Measurements from ENCODE around the gene DTX1.
"Not testable (repeated sequence)": the region's sequence is repeated elsewhere in the genome, so short reads cannot be mapped to it uniquely, and the experiment has no call there.

The DTX1 gene

DNA sequence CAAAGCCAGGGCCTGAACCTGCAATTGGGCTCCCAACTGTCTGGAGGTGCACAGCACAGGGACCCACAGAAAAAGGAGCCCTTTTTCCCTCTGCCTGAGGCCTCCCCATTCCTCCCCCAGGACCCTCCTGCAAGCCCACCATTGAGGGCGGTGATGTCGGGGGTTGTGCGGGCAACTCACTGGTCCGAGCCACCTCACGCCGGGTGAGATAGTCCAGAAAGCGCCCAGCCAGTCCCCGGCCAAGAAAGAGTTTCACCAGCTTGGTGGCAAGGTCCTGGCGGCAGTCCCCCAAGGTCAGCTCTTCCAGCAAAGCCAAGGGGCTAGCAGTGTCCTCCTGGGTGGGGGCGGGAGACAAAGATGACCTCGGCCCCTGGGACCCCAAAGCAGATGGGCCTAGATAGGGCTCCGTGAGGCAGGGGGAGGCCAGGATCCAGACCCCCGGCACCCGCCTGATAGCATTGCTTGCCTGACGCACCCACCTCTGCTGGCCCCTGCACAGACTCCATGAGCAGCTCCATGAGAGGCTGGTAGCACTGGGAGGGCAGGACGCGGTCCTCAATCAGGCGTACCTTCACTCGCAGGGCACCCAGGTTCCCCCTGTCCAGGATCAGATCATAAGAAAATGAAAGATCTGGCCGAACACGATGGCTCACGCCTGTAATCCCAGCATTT, 59.1 kb downstream of the DTX1 start:
- no peak for DNase-seq (ENCODE audit: low read depth)

DNA sequence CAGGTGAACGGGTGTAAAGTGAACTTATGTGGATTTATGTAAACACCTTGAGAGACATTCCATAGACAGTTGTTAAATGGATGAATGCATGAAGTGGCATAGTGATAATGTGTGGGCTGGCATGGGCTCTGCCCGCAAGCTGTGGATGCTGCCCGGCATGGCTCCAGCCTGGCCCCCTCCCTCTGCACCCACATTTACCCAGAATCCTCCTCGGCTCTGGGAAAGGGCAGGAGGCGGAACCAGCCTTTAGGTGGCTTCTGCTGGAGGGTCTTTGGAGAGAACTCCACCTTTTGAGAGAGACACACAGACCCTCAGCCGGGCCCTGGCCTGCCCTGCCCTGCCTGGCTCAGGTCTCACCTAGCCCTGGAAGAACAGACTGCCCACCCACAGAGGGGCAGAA, 60.3 kb downstream of the DTX1 start:
- no peak for DNase-seq (ENCODE audit: low read depth)

DNA sequence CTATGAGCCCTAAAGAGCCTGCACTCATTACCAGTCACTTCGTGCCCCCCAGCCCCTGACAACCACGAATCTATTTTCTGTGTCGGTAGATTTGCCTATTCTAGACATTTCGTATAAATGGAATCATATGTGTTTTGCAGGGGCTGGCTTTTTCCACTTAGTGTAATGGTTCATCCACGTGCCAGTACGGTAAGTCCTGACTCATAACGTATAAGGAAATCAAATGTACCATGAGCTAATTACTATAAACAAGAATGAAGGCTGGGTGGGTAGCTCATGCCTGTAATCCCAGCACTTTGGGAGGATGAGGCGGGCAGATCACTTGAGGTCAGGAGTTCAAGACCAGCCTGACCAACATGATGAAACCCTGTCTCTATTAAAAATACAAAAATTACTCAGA, 61.2 kb downstream of the DTX1 start:
- DNase-seq (ENCODE audit: low read depth), result not testable (repeated sequence)

DNA sequence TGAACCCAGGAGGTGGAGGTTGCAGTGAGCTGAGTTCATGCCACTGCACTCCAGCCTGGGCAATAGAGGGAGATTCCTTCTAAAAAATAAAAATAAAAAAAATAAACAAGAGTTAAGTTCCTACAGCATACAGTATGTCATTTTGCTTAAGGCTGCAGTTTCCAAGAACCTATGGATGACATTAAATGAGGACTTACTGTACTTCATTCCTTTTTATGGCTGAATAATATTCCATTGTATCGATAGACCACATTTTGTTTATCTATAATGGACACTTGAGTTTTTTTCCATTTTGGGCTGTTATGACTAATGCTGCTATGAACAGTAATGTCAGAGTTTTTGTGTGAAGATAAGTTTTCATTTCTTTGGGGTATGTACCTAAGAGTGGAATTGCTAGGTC, 61.6 kb downstream of the DTX1 start:
- DNase-seq (ENCODE audit: low read depth), result no peak

DNA sequence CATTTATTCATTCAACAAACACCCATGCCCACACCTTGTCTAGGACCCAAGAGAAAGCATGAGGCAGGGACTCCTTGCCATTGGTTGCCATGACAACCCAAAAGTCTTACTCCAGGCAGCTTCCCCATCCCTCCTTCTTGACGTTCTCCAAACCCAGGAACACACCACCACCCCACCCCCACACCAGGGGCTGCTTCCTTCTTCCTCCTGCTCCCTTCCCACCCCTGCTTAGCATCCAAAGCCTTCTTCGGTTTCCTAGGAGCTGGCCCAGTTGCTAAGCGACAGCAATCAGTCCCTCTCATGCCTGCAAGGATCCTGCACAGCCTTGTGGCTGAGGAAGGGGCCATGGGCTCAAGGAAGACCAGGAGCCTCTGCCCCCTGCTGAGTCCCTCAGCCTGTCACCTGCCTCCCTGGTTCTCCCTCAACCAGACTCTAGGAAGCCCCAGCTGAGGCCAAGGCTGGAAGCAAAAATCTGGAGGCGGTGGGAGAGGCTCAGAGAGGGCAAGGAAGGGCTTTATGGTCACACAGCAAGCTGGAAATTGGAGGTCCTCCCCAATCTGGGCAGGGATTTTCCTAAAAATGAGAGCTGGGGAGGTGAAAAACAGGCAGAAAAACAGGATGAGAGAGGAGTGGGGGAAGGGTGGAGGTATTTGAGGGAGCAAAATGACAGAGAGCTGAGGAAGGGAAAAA, 63.6 kb downstream of the DTX1 start:
- no peak for DNase-seq (ENCODE audit: low read depth)

DNA sequence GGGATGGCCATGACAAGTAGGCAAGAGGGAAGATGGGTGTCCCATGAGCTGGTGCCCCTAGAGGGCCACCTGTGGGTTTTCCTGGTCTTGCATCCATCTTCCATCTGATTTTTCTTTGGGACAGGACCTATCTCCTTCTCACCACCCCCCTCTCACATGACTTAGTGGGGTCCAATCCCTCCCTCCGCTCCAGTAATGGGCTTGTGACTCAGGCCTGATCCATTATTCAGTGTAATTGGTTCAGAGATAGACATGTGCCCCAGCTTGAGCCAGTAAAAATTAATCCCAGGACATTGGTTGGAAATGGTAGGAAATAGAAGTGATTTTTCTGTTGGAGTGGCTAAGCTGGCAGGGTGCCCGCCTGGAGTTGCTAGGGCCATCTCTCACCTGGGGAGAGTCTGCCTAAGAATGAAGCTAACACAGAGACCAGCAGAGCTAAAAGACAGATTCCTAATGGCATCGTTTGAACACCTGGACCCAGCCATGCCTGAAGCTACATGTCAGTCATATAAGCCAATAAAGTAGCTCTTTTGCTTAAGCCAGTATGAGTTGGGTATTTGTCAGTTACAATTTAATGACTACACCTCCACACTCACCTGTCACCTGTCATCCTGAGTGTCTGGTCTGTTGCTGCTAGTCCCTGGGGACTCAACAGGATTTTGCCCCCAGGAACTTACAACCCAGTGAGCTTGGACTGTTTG, 64.3 kb downstream of the DTX1 start:
- no peak for DNase-seq (ENCODE audit: low read depth)

DNA sequence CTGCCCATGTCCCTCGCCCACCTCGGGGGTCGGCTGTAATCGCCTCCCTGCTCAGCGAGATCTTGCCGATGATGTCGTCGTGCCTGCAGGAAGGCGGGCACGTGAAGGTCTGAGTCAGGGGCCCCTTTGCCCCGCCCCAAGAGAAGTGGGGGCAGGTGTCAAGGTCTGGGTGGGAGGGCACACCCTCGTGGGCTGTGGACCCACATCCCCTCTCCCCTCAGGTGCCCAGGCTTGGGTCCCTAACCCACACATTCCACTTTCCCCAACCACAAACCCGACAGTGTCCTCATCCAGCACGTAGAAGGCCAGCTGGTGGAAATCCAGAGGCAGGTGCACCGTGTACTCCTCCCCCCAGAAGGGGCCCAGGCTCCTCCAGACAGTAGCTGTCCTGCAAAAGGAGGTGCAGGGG, 71.3 kb downstream of the DTX1 start:
- DNase-seq (ENCODE audit: low read depth), result no peak

DNA sequence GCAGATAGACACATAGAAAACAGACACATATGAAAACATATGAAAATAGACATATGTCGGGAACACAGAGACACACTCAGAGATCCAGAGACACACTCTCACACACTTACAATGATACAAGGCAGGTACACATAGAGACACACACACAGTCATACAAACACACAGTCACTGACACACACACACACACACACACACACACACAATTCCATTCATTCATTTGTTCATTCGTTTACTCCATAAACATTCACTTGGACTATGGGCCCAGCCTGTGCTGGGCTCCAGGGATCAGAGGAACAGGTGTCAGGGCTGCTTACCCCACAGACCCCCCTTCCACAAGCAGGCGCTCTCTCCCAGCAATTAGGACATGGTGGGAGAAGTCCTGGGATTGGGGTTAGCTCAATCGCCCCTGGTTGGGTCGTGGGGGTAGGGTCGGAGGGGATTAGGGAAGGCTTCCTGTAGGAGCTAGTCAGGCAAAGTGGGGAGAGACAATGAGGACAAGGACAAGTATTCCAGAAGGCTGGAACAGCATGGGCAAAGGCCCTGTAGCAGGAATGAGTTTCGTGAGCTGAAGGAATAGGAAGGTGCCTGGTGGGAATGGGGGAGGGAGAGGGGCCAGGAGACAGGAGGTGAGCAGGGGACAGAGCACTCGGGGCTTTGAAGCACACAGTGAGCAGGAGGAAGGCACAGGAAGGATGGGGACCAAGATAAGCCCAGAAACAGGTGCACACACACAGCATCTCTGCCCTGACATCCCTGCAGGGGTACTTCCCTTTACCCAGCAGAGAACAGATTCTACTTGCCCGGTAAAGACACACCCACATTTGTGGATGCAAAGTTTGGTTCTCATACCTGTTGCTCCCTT, 72.5 kb downstream of the DTX1 start:
- no peak for DNase-seq (ENCODE audit: low read depth)

DNA sequence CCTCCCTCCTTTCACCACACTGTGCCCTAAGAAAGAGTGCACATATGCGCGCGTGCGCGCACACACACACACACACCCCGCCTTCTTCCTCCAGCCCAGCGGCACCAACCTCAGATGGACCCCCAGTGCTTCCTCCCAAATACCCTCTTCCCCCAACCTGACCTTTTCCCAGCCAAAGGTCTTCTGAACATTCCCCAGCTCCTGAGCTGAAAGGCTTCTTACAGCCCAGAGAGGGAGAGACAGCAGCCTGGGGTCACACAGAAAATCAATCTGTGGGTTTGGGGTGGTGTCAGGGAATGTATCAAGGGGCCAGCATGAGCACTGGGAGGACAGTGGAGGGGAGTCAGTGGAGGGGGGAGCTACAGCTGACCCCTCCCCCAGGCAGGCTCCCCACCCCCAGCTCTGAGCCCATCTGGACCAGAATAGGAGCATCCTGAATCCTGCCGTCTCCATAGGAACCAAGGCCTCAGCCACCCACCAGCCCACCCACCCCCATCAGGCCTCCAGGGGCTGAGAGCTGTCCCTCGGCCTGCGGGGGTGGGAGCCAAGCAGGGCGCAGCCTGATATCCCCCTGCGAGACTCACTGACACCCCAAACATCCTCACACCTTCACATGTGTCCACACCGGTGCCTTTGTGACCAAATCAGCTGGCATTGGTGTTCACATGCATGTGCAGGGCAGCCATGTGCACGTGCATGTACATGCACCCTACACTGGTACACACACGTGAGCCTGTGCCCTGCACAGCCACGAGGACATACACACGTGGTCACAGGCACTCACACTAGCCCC, 73.3 kb downstream of the DTX1 start:
- no peak for DNase-seq (ENCODE audit: low read depth)

DNA sequence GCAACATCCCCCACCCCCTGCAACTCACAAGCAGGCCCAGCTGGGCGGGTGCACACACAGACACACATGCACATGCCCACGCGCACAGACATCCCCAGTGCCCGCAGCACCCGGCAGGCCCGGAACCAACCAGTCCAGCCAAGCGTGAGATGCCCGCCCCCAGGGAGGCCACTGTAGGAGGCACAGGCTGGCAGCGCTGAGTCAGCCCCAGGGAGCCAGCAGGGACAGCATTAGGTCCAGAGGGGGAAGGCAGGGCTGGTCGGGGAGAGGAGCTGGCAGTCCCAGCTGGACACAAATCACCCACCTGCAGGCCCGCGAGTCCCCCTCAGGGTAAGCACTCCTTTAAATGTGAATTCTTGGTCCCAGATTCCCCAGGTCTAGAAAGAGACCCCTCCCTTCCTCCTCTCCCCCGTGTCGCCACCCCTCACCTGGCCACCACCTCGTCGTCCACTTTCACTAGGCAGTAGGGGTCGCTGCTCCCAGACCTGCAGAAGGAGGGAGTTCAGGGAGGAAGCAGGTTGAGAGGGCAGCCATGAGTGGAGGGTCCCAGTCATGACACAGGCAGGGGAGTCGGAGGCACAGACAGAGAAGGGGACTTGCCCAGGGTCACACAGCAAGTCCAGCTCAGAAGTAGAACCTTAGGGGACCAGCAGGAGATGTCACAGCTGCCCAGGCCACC, 74.1 kb downstream of the DTX1 start:
- DNase-seq (ENCODE audit: low read depth), result no peak

DNA sequence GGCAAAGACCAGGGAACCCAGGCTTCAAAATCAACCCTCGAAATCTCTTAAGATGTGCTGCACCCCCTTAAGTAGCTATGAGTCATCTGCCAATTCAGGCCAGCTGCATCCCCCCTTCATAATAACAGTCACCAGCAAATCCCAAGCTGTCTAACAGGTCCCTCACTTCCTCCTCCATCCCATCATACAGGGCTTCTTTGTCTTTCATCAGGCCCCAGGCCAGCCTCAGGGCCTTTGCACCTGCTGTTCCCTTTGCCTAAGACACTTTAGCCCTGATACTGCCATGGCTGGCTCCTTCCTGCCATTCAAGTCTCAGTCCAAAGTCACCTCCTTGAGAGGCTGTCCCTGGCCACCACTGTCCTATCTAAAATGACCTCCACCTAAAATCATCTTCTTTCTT, 75.0 kb downstream of the DTX1 start:
- DNase-seq (ENCODE audit: low read depth), result no peak

DNA sequence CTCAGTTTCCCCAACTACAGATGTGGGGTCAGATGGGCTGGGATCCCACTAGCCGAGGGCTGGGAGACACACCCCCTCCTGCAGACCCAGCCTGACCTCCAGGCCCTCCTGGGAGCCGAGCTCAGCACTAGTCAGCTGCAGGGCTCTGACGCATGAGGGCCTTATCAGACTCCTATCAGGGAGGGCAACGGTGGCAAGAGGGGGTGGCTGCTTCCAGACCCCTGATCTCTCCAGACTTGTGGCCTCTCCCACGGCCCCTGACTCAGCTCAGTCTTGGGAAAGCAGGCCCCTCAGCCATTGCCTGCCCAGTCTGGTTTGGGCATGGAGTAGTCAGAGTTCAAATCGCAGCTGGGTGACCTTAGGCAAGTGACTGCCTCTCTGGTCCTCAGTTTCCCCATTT, 76.5 kb downstream of the DTX1 start:
- DNase-seq (ENCODE audit: low read depth), result no peak

DNA sequence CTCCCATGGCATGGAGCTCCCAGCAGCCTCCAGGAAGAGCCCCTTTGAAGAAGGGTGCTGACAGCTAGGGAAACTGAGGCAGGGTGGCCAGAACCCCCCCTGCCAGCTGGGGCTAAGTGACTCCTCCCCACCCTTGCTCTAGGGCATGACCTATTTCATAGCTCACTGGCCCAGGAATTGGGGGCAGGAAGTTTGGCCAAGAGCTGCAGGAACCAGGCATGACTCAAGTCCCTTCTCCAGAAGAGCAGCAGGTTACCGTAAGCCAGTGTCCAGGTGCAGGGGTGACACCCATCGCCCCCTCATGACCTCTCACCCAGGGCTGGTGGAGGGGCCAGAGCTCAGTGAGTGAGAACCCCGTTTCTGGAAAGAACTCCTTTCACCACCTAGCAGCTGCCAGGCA, 77.1 kb downstream of the DTX1 start:
- no peak for DNase-seq (ENCODE audit: low read depth)

DNA sequence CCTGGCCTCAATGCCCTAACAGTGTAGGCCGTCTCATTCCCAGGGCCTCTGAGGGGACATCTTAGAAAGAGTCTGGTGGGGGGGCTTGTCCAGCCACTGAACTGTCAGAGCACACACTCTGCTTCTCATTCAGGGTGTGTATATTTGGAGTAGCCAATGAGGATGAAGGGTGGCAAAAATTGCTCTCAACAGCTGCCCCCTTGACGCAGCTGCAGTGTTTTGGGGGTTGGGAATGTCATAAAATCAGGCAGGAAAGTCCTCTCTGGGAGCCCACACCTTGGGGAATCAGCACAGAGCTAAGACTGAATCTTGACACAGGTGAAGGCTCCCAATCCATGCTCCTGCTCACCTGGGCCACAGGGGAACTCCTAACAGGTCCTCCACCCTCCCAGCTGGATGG, 77.5 kb downstream of the DTX1 start:
- DNase-seq (ENCODE audit: low read depth), result no peak

DNA sequence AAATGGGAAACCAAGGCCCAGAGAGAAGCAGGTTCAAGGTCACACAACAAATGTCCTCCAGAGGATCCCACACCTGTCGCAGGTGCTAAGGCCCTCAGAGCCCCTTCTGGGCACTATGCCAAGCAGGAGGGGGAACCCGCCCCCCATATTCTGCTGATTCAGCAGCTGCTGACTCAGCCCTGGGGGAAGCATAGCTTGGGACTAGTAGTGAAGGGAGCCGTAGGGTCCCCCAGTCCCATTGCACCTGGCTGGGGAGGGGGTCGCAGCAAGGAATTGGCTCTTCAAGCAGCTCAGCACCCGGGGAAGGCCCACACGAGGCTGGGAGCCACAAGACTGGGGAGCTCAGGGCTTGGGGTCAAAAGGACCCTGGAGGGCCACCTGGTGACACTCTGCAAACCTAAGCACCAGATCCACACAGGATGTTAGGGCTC, 78.0 kb downstream of the DTX1 start:
- DNase-seq (ENCODE audit: low read depth), result no peak

DNA sequence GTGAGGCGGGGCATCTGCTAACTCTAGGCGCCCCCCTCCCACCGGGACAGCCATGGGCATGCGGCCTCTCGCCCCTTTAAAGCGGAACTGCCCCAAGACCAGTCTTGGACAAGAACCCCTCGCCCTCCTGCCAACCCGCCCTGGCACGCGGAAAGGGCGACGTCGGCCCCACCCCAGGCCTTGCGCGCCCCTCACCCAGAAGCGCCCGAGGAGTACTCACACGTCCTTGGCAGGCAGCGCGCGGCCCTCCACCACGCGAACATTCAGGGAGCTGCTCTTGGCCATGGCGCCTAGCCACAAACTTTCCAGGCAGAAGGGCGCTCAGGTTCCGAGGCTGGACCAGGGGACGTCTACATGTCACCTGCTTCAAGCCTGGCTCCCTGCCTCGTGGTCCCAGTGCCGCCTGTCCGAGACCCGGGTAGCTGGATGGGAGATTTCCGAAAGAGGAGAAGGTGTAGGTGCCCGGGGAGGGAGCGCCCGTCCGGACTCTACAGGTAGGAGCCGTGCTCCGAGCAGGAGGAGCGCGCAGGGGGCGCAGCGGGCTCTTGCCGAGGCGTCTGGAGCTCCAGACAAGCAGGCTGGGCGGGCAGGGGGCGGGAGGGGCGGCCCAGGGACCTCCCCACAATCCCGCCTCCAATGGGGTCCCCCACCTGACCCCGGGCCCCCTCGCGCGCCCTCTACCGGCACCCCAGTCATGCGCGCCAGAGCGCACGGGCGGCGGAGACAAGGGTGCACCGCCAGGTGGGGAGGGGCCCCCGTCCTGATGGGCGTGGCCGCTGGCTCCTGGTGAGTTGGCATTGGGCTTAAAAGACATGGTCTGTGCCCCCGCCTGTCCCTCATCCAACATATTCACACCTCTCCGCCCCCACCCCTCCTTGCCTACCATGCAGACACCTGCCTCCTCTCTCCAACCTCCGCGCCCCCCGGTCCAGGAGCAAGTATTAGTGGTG, 78.9 kb downstream of the DTX1 start, which contains the start of gene RASAL1:
Gene RASAL1, minus strand, starts transcription at position 584 of the 950 bp plus-strand sequence. Its CDS starts 299 bp downstream, at position 285.
- peak; percentile 54 for DNase-seq (ENCODE audit: low read depth)

DNA sequence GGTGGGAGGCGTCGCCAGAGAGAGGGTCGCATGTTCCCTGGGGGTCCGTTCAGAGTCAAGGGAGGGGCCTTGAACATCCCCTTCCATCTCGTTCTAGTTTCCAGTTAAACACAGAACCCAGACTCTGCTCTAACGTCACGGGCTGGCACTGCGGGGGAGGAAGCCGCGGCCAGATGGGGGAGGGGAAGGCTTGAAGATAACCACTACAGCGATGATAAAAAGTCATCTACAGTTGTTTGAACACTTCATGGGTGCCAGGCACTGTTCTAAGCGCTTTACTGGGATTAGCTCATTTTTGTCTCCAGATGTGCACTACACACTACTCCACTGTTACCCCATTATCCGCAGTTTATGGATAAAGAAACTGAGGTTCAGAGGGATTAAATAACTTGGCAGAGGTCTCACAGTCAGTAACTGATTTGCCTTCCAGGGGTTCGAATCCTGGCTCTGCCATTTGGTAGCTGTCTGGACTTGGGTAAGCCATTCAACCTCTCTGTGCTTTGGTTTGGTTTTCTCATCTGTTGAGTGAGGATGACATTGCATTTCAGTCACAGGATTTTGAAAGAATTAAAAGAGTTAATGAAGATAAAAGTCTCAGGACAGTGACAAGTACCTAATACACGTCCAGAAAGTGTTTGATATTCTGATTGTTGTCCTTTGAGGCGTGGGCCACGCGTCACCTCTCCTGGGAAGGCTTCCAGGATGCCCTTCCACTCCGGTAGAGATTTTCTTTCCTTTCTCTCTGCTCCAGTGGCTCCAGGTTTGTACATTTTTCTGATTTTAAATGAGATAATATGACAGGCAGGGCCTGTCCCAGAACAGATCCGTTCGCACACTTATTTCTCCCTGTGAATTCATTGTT, 79.8 kb downstream of the DTX1 start:
- no peak for DNase-seq (ENCODE audit: low read depth)

DNA sequence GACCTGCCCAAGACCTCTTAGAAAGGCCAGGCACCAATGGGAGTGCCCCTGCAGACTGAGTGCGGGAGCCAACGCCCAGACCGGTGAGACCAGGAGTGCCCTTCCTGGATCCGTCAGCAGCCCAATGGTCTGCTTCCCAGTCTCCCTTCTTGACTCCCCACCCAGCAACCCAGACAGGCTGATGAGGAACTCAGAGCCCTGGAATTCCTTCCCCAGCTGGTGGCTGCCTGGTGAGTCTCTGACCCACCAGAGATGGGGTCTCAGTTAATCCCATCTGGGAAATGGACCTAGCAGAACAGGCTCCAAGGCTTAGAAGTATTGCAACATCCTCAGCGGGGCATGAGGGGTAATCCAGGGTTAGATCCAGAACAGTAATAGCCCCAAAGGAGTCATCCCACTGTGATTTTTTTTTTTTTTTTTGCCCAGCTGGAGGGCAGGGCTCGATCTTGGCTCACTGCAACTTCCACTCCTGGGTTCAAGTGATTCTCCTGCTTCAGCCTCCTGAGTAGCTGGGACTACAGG, 80.5 kb downstream of the DTX1 start:
- DNase-seq (ENCODE audit: low read depth), result no peak

All from activated T-helper 9 cell treated with anti-CD3 and anti-CD28 coated beads, Interleukin-2, amount 50 U/mL, for 16 hours (primary cell).